ENCODE results near the gene DIS3L.
A peak's percentile ranks its signal among the peaks of the same experiment; 100 is the strongest.
"Not testable (repeated sequence)": the region's sequence is repeated elsewhere in the genome, so short reads cannot be mapped to it uniquely, and the experiment has no call there.

Gene DIS3L

DNA sequence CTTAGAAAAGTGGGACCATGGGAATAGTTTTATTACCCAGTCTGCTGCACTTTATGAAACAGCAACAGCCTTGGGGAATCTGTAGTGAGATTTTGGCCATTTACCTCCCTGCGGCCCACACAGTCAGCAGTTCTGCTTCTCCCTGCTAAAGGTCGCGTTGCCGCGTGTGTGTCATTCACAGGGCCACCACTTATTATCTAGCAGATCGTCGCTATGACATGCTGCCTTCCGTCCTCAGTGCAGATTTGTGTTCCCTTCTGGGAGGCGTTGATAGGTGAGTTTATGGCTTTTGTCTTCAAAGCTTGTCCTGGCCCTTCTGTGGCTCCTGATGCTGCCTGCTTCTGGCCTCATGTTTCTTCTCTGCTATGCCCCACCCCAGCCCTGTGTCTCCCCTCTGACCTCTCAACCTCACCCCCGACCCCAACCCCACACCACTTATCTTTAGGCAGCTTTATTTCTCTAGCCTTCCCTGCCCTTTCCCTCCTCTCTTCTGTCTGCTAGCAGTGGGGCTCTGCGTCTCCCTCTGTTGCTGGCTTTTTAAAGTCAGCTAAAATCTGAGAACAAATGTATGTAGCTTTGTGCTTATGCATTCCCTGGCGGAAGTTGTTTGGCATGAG, 30.1 kb downstream of the DIS3L start:
- Histone ChIP-seq H3K27ac (no peak overlapping the region), H3K27me3 (no peaks in the 10 kb centered on the region), H3K9me3 (no peaks in the 10 kb centered on the region), H3K36me3 (peaks cover 81% of the 10 kb centered on the region), H3K4me3 (ENCODE audit: low read depth in 1 of 2, low read length in 1 of 2) (no peak overlapping the region), H3K4me1 (ENCODE audit: control insufficient read depth in 1 of 2, insufficient read depth in 1 of 2, low read depth in 1 of 2, low read length in 1 of 2) (no peaks in the 10 kb centered on the region)
- TF ChIP-seq, protein P1, sequence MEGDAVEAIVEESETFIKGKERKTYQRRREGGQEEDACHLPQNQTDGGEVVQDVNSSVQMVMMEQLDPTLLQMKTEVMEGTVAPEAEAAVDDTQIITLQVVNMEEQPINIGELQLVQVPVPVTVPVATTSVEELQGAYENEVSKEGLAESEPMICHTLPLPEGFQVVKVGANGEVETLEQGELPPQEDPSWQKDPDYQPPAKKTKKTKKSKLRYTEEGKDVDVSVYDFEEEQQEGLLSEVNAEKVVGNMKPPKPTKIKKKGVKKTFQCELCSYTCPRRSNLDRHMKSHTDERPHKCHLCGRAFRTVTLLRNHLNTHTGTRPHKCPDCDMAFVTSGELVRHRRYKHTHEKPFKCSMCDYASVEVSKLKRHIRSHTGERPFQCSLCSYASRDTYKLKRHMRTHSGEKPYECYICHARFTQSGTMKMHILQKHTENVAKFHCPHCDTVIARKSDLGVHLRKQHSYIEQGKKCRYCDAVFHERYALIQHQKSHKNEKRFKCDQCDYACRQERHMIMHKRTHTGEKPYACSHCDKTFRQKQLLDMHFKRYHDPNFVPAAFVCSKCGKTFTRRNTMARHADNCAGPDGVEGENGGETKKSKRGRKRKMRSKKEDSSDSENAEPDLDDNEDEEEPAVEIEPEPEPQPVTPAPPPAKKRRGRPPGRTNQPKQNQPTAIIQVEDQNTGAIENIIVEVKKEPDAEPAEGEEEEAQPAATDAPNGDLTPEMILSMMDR (IDR thresholded peaks at IDR 0.05), result no peak

DNA sequence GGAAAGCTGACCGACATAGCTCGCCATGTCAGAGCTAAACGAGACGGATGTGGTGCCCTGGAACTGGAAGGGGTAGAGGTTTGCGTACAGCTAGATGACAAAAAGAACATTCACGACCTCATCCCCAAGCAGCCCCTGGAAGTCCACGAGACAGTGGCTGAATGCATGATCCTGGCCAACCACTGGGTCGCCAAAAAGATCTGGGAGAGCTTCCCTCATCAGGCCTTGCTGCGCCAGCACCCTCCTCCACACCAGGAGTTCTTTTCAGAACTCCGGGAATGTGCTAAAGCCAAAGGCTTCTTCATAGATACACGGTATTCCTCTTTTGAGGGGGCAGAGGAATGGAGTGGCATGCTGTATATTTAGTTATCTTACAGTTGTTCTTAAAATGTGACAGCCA, 32.7 kb downstream of the DIS3L start:
- no peaks in the 10 kb centered on the region for H3K27me3 ChIP-seq
- H3K4me3 ChIP-seq (ENCODE audit: low read depth in 1 of 2, low read length in 1 of 2), result no peak overlapping the region
- TF ChIP-seq, protein P1 (IDR thresholded peaks at IDR 0.05), result no peak
- peaks cover 67% of the 10 kb centered on the region for H3K36me3 ChIP-seq
- H3K4me1 ChIP-seq (ENCODE audit: control insufficient read depth in 1 of 2, insufficient read depth in 1 of 2, low read depth in 1 of 2, low read length in 1 of 2), result peaks cover 10 to 12% of the 10 kb centered on the region in 2 experiments
- no peak overlapping the region for H3K27ac ChIP-seq
- no peaks in the 10 kb centered on the region for H3K9me3 ChIP-seq

DNA sequence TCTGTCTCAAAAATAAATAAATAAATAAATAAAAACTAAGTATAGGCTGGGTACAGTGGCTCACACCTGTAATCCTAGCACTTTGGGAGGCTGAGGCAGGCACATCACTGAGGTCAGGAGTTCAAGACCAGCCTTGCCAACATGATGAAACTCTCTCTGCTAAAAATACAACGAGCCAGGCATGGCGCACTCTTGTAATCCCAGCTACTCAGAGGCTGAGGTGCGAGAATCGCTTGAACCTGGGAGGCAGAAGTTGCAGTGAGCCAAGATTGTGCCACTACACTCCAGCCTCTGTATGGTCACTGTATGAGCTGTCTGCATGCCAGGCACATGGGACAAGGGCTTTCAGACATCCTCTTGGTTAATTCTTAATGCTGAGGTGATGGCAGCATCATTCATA, 34.4 kb downstream of the DIS3L start:
- Histone ChIP-seq H3K36me3 (peaks cover 58% of the 10 kb centered on the region), H3K27ac (no peak overlapping the region), H3K4me3 (ENCODE audit: low read depth in 1 of 2, low read length in 1 of 2) (no peak overlapping the region), H3K27me3 (no peaks in the 10 kb centered on the region), H3K4me1 (ENCODE audit: control insufficient read depth in 1 of 2, insufficient read depth in 1 of 2, low read depth in 1 of 2, low read length in 1 of 2) (peaks cover 10 to 16% of the 10 kb centered on the region in 2 experiments), H3K9me3 (no peaks in the 10 kb centered on the region)
- TF ChIP-seq, protein P1 (IDR thresholded peaks at IDR 0.05), result no peak

DNA sequence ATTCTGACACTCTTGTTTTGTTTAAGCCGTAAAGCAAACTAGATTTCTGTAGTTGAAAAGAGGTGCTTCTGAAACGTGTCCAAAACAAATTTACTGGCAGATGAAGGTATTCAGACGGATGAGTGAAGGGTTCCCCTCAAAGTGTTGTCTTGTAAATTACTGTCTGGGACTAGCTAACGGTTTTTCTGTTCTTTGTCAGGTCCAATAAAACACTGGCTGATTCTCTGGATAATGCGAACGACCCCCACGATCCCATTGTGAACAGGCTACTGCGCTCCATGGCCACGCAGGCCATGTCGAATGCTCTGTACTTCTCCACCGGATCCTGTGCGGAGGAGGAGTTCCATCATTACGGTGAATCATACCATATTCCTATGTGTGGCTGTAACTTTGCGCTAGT, 35.4 kb downstream of the DIS3L start:
- Histone ChIP-seq H3K9me3 (no peaks in the 10 kb centered on the region), H3K36me3 (peaks cover 54% of the 10 kb centered on the region), H3K4me3 (ENCODE audit: low read depth in 1 of 2, low read length in 1 of 2) (no peak overlapping the region), H3K27ac (no peak overlapping the region), H3K4me1 (ENCODE audit: control insufficient read depth in 1 of 2, insufficient read depth in 1 of 2, low read depth in 1 of 2, low read length in 1 of 2) (peaks cover 10 to 16% of the 10 kb centered on the region in 2 experiments), H3K27me3 (no peaks in the 10 kb centered on the region)
- TF ChIP-seq, protein P1 (IDR thresholded peaks at IDR 0.05), result no peak

DNA sequence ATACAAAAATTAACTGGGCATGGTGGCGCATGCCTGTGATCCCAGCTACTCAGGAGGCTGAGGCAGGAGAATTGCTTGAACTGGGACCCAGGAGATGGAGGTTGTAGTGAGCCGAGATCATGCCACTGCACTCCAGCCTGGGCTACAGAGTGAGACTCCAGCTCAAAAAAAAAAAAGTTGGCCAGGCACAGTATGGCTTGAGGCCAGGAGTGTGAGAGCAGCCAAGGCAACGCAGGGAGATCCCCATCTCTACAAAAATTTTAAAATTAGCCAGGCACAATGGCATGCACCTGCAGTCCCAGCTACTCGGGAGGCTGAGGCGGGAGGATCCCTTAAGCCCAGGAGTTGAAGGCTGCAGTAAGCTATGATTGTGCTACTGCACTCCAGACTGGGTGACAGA, 55.2 kb downstream of the DIS3L start:
- not testable (repeated sequence) for H3K27ac ChIP-seq; H3K9me3 ChIP-seq; H3K27me3 ChIP-seq; H3K4me3 ChIP-seq (ENCODE audit: low read depth in 1 of 2, low read length in 1 of 2); H3K36me3 ChIP-seq; H3K4me1 ChIP-seq (ENCODE audit: control insufficient read depth in 1 of 2, insufficient read depth in 1 of 2, low read depth in 1 of 2, low read length in 1 of 2)

DNA sequence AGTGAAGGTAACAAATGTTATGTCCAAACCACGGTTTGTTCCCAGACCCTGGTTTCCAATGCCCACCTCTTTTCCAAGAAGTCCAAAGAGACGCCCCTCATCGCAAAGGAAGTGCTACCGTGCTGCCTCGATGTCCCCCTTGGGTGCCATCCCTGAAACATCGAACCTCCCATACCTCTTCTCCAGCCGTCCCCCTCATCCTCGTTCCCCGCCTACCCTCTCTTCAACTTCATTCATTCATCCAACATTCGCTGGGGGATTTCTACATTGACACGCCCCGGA, 62.6 kb downstream of the DIS3L start:
- TF ChIP-seq, protein P1 (IDR thresholded peaks at IDR 0.05), result no peak
- peak overlapping the region; percentile 66 to 90 for H3K4me3 ChIP-seq (ENCODE audit: low read depth in 1 of 2, low read length in 1 of 2)
- no peaks in the 10 kb centered on the region for H3K9me3 ChIP-seq
- no peaks in the 10 kb centered on the region for H3K27me3 ChIP-seq
- H3K27ac ChIP-seq, result peak overlapping the region; percentile 69
- H3K36me3 ChIP-seq, result no peaks in the 10 kb centered on the region
- peaks cover 25 to 28% of the 10 kb centered on the region in 2 experiments for H3K4me1 ChIP-seq (ENCODE audit: control insufficient read depth in 1 of 2, insufficient read depth in 1 of 2, low read depth in 1 of 2, low read length in 1 of 2)
